Epithelial cell of proximal tubule (primary cell): Measurements from ENCODE around the gene PITPNM2. TPM values are rescaled to one million over a fixed set of nuclear protein-coding genes. Genes with fewer than 3 reads are reported as not detected.
"Not testable (repeated sequence)": the region's sequence is repeated elsewhere in the genome, so short reads cannot be mapped to it uniquely, and the experiment has no call there.

Experiments
- DNase-seq: peaks from one replicate; pipeline ENCODE4 v3.0.0-alpha.2; 2011; ENCODE audit warnings: low read depth
- H3K4me3 ChIP-seq: 2 replicates; pipeline ENCODE4 v1.5.1; 2011; ENCODE audit warnings: low read depth, mild to moderate bottlenecking, low read length
- total RNA-seq: library from RNA; depleted of rRNA; stranded (reverse); fragments of >200 nt; gene quantifications from 2 replicates; pipeline ENCODE4 v1.2.3, GENCODE V29; 2015
- TF ChIP-seq, protein P1 (sequence below): conservative IDR thresholded peaks from 2 replicates; pipeline ENCODE4 v1.5.1; 2012; ENCODE audit warnings: low read depth, mild to moderate bottlenecking, low read length

The PITPNM2 gene
- total RNA-seq, 1 donor from 2014 or later: 4.6 TPM

- no peak overlapping the region for H3K4me3 ChIP-seq
- TF ChIP-seq, protein P1, sequence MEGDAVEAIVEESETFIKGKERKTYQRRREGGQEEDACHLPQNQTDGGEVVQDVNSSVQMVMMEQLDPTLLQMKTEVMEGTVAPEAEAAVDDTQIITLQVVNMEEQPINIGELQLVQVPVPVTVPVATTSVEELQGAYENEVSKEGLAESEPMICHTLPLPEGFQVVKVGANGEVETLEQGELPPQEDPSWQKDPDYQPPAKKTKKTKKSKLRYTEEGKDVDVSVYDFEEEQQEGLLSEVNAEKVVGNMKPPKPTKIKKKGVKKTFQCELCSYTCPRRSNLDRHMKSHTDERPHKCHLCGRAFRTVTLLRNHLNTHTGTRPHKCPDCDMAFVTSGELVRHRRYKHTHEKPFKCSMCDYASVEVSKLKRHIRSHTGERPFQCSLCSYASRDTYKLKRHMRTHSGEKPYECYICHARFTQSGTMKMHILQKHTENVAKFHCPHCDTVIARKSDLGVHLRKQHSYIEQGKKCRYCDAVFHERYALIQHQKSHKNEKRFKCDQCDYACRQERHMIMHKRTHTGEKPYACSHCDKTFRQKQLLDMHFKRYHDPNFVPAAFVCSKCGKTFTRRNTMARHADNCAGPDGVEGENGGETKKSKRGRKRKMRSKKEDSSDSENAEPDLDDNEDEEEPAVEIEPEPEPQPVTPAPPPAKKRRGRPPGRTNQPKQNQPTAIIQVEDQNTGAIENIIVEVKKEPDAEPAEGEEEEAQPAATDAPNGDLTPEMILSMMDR: no peak
- no peak for DNase-seq
These were observed 46.1 kb downstream of the PITPNM2 start for GRCh38 chr12:123104809-123105208.

- DNase-seq, H3K4me3 ChIP-seq: not testable (repeated sequence)
These were observed 46.8 kb downstream of the PITPNM2 start for GRCh38 chr12:123104094-123104493.

DNA sequence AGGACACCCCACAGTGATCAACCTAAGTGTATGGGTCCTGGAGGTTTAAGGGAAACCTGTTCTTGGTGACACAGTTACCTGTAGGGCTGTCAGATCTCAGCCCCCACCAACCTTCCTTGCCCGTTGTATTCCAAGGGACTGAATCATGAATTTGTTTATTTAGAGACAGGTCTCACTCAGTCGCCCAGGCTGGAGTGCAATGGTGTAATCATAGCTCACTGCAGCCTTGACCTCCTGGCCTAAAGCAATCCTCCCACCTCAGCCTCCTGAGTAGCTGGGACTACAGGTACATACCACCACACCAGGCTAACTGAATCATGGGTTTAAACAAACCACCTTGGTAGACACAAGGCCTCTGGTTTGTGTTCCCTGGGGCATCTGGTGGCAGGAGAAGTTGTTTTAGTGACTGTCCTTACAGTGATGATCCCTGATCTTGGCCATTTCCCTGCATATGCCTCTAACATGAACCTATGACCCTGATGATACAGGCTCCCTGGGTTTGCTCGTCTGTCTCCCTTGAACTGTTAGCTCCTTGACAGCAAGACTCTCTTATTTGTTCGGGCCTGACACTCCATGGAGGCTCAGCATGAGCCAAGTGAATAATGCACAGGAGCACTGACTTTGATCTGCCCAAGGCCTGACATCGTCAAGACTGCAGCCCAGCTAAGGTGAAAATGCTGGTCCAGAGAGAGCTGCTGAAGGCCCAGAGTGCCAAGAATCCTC lies 47.9 kb downstream of the PITPNM2 start:
- TF ChIP-seq, protein P1: no peak
- no peak overlapping the region for H3K4me3 ChIP-seq
- no peak for DNase-seq

- no peak for DNase-seq
- TF ChIP-seq, protein P1: no peak
- no peak overlapping the region for H3K4me3 ChIP-seq
These were observed 48.5 kb downstream of the PITPNM2 start for GRCh38 chr12:123102366-123102765.

- DNase-seq: no peak
- TF ChIP-seq, protein P1: no peak
- H3K4me3 ChIP-seq: no peak overlapping the region
These were observed 49.4 kb downstream of the PITPNM2 start for GRCh38 chr12:123101526-123101925.

Other genes with a start within 250 kb of the PITPNM2 start
- 4.0 and 8.4 TPM in 2 replicates for gene ABCB9, start 184.6 kb downstream of the PITPNM2 start, total RNA-seq
- 8.9 and 16.3 TPM in 2 replicates for gene OGFOD2, start 175.8 kb downstream of the PITPNM2 start, total RNA-seq
- 315 and 359 TPM in 2 replicates for gene ARL6IP4, start 170.4 kb downstream of the PITPNM2 start, total RNA-seq
- 47.8 and 52.6 TPM in 2 replicates for gene MPHOSPH9, start 82.1 kb upstream of the PITPNM2 start, total RNA-seq
- gene MTRFR, start 82.3 kb upstream of the PITPNM2 start, total RNA-seq: 13.8 and 31.2 TPM in 2 replicates
- 236 and 247 TPM in 2 replicates for gene CDK2AP1, start 120.8 kb upstream of the PITPNM2 start, total RNA-seq
- gene SBNO1, start 213.8 kb upstream of the PITPNM2 start, total RNA-seq: 17.8 TPM in 2 replicates
- gene KMT5A, start 233.0 kb upstream of the PITPNM2 start, total RNA-seq: 48.3 and 63.9 TPM in 2 replicates